Measurements from ENCODE around the gene SH3TC1. TPM values are rescaled to one million over a fixed set of nuclear protein-coding genes. Genes with fewer than 3 reads are reported as not detected.

Gene SH3TC1
- total RNA-seq, 1 donor from 2014 or later: 12.5 TPM

GRCh38 chr4:8270912-8271815, 72.1 kb downstream of the SH3TC1 start:
- no peak overlapping the region for H3K4me3 Mint-ChIP-seq (ENCODE audit: low read depth)
- peaks cover 6% of the 10 kb centered on the region for H3K4me1 Mint-ChIP-seq (ENCODE audit: low read depth)
- no peaks in the 10 kb centered on the region for H3K36me3 Mint-ChIP-seq (ENCODE audit: insufficient read depth)
- H3K27ac Mint-ChIP-seq: no peak overlapping the region
- H3K9me3 Mint-ChIP-seq (ENCODE audit: low read depth): no peaks in the 10 kb centered on the region
- H3K27me3 Mint-ChIP-seq: peaks cover 41% of the 10 kb centered on the region
- no peak for DNase-seq (ENCODE audit: low spot score, unreplicated experiment)
- no peak for TF ChIP-seq CTCF (IDR thresholded peaks at IDR 0.05; ENCODE audit: unreplicated experiment)

DNA sequence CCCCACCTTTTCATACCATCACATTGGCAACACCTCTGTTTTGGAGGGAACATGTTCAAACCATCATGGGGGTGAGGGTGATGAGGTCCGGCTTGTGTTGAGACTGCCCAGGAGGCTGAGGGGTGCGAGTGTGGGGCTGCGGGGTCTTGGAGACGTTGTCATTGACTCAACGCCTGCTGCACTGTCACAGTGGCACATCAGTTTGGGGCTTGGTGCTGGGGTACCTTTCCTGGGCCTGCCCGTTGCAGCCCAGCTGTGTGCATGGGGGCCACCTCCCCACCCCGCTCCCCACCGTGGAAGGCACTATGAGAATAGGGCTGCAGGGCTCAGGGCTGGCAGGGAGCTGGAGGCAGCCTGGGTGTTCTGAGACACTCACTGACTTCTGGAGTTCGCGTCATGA, 72.7 kb downstream of the SH3TC1 start:
- Mint-ChIP-seq H3K27ac (no peak overlapping the region), H3K4me3 (ENCODE audit: low read depth) (no peak overlapping the region)

GRCh38 chr4:8272472-8273428, 73.7 kb downstream of the SH3TC1 start:
- DNase-seq (ENCODE audit: low spot score, unreplicated experiment): no peak
- no peak overlapping the region for H3K27ac Mint-ChIP-seq
- TF ChIP-seq CTCF (IDR thresholded peaks at IDR 0.05; ENCODE audit: unreplicated experiment): no peak
- H3K9me3 Mint-ChIP-seq (ENCODE audit: low read depth): no peaks in the 10 kb centered on the region
- no peaks in the 10 kb centered on the region for H3K4me1 Mint-ChIP-seq (ENCODE audit: low read depth)
- no peak overlapping the region for H3K4me3 Mint-ChIP-seq (ENCODE audit: low read depth)
- no peaks in the 10 kb centered on the region for H3K36me3 Mint-ChIP-seq (ENCODE audit: insufficient read depth)
- peaks cover 39% of the 10 kb centered on the region for H3K27me3 Mint-ChIP-seq

More for the DNA sequence above, 72.7 kb downstream of the SH3TC1 start:
- no peak for TF ChIP-seq CTCF (IDR thresholded peaks at IDR 0.05; ENCODE audit: unreplicated experiment)
- H3K9me3 Mint-ChIP-seq (ENCODE audit: low read depth): no peaks in the 10 kb centered on the region
- peaks cover 3% of the 10 kb centered on the region for H3K4me1 Mint-ChIP-seq (ENCODE audit: low read depth)
- no peaks in the 10 kb centered on the region for H3K36me3 Mint-ChIP-seq (ENCODE audit: insufficient read depth)
- DNase-seq (ENCODE audit: low spot score, unreplicated experiment): no peak
- H3K27me3 Mint-ChIP-seq: peaks cover 40% of the 10 kb centered on the region

DNA sequence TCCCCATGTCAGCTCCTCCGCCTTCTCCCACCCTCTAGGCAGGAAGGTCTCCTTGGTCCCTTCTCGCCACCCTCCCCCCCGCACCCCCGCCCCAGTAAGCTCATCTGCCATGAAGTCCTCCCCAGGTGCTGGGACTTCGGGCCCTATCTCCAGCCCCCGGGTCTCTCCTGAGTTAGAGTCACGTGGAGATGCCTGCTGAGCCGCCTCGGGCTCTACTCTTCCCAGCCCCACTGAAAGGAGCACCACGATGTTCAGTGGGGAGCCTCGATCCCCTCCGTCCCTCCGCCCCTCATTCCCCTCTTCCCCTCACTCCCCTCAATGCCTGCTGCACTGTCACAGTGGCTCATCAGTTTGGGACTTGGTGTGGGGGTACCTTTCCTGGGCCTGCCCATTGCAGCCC, 74.4 kb downstream of the SH3TC1 start:
- H3K4me1 Mint-ChIP-seq (ENCODE audit: low read depth): no peaks in the 10 kb centered on the region
- H3K4me3 Mint-ChIP-seq (ENCODE audit: low read depth): no peak overlapping the region
- H3K27me3 Mint-ChIP-seq: peaks cover 38% of the 10 kb centered on the region

More for the DNA sequence above, 74.4 kb downstream of the SH3TC1 start:
- H3K9me3 Mint-ChIP-seq (ENCODE audit: low read depth): no peaks in the 10 kb centered on the region
- H3K36me3 Mint-ChIP-seq (ENCODE audit: insufficient read depth): no peaks in the 10 kb centered on the region
- TF ChIP-seq CTCF (IDR thresholded peaks at IDR 0.05; ENCODE audit: unreplicated experiment): no peak
- no peak overlapping the region for H3K27ac Mint-ChIP-seq
- no peak for DNase-seq (ENCODE audit: low spot score, unreplicated experiment)
